H1 (cell line): ENCODE measurements around the gene UGT3A1. TPM values are rescaled to one million over a fixed set of nuclear protein-coding genes. Genes with fewer than 3 reads are reported as not detected.

Source experiments
- CHD7 ChIP-seq: fragments of 300-600 bp; sonication (generic); IDR thresholded peaks from 2 replicates; pipeline ENCODE4 v1.7.1; 2012; ENCODE audit warnings: low read length, moderate library complexity, mild to moderate bottlenecking, inconsistent platforms; ENCODE audit not compliant: insufficient replicate concordance
- FOSL1 ChIP-seq: IDR thresholded peaks from 2 replicates; pipeline ENCODE4 v1.6.1; 2011; ENCODE audit warnings: mild to moderate bottlenecking, low read depth, low read length, moderate library complexity; ENCODE audit not compliant: insufficient read depth
- JUN ChIP-seq: IDR thresholded peaks from 2 replicates; pipeline ENCODE4 v1.6.1; 2011; ENCODE audit warnings: low read depth, mild to moderate bottlenecking, improper control_type of control experiment, low read length
- KDM5A ChIP-seq: fragments of 200-600 bp; IDR thresholded peaks from 2 replicates; pipeline ENCODE4 v1.7.1; 2012; ENCODE audit warnings: mild to moderate bottlenecking, low read length, inconsistent platforms, mixed read lengths
- POLR2A ChIP-seq, 2 experiments: IDR thresholded peaks; 1 replicate in 1 of 2; 2 replicates in 1 of 2; pipeline ENCODE4 v1.6.1; 2011; ENCODE audit warnings: low read depth in 2 of 2, low read length in 2 of 2, mild to moderate bottlenecking in 2 of 2; ENCODE audit errors: control extremely low read depth in 1 of 2
- POU5F1 ChIP-seq: IDR thresholded peaks from 2 replicates; pipeline ENCODE4 v1.6.1; 2011; ENCODE audit warnings: low read depth, mild to moderate bottlenecking, low read length, moderate library complexity
- RAD21 ChIP-seq, 2 experiments: IDR thresholded peaks in 1 of 2; conservative IDR thresholded peaks in 1 of 2; 2 replicates each; pipeline ENCODE4 v1.6.1; 2011; ENCODE audit warnings: low read depth in 2 of 2, low read length in 2 of 2, improper control_type of control experiment in 1 of 2, inconsistent platforms in 1 of 2, mild to moderate bottlenecking in 1 of 2, moderate library complexity in 1 of 2
- polyA plus RNA-seq, 7 experiments: library from polyadenylated mRNA; depleted of rRNA in 3 of 7; stranded (reverse) in 5 of 7; unstranded in 2 of 7; fragments of >200 nt in 5 of 7; fragments of 200-250 nt in 2 of 7; gene quantifications; 1 replicate in 5 of 7; 2 replicates in 1 of 7; 4 replicates in 1 of 7; pipeline versions ENCODE4 v1.2.1 to v1.2.3, GENCODE V29; 2011 to 2013; ENCODE audit warnings: missing spikeins in 2 of 7, mixed read lengths in 2 of 7
- total RNA-seq: library from RNA; stranded (reverse); fragmentation: NEBNext Ultra II Directional; extraction: Animal tissue kit (Norgen Biotek cat#: 25700); gene quantifications from 2 replicates; pipeline ENCODE4 v1.2.1, GENCODE V29; 2021
- TF ChIP-seq, protein P1 (sequence below): IDR thresholded peaks from 2 replicates; pipeline ENCODE4 v1.6.1; 2012; ENCODE audit warnings: low read length, inconsistent platforms

The UGT3A1 gene
- total and polyA plus RNA-seq, 2 of the 8 experiments (the other 6 are each of a cell fraction or from before 2014, with no cell fraction given) = 2.4 to 3.4 TPM

GRCh38 chr5:36001032-36001431 lies 9.8 kb upstream of the UGT3A1 start (continued):
- TF ChIP-seq CHD7 = no peak
- TF ChIP-seq FOSL1 = no peak
- TF ChIP-seq RAD21 (IDR thresholded peaks at IDR 0.05 in 1 of 2, conservative IDR thresholded peaks at IDR 0.05 in 1 of 2; ENCODE audit: low read depth in 2 of 2, low read length in 2 of 2) = no peak
- TF ChIP-seq, protein P1, sequence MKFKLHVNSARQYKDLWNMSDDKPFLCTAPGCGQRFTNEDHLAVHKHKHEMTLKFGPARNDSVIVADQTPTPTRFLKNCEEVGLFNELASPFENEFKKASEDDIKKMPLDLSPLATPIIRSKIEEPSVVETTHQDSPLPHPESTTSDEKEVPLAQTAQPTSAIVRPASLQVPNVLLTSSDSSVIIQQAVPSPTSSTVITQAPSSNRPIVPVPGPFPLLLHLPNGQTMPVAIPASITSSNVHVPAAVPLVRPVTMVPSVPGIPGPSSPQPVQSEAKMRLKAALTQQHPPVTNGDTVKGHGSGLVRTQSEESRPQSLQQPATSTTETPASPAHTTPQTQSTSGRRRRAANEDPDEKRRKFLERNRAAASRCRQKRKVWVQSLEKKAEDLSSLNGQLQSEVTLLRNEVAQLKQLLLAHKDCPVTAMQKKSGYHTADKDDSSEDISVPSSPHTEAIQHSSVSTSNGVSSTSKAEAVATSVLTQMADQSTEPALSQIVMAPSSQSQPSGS = no peak
- no peak for TF ChIP-seq POU5F1
- no peak for TF ChIP-seq KDM5A
- TF ChIP-seq JUN = no peak
- TF ChIP-seq POLR2A (IDR thresholded peaks at IDR 0.05; ENCODE audit: control extremely low read depth in 1 of 2, low read depth in 2 of 2, low read length in 2 of 2) = no peak
